Memory B cell (primary cell): ENCODE measurements around the gene NPDC1.
A peak's percentile ranks its signal among the peaks of the same experiment; 100 is the strongest.

ENCODE experiments used
- ATAC-seq: fragments of 150-1000 bp; cut with Tn5 transposase; 2 replicates; pipeline ENCODE4 v1.10.0; 2021; ENCODE audit warnings: low read depth, mild to moderate bottlenecking, moderate library complexity
- DNase-seq, 2 donors: peaks; one replicate each; pipeline ENCODE4 v3.0.0; 2022; ENCODE audit warnings: low spot score in 2 of 2
- H3K27ac Mint-ChIP-seq: one replicate; pipeline ENCODE4 v1.8.0; 2022; ENCODE audit warnings: mild to moderate bottlenecking, moderate library complexity, mixed read lengths
- H3K27me3 Mint-ChIP-seq: one replicate; pipeline ENCODE4 v1.8.0; 2022; ENCODE audit warnings: mixed read lengths
- H3K36me3 Mint-ChIP-seq: one replicate; pipeline ENCODE4 v1.8.0; 2022; ENCODE audit warnings: mild to moderate bottlenecking, mixed read lengths
- H3K4me1 Mint-ChIP-seq: one replicate; pipeline ENCODE4 v1.8.0; 2022; ENCODE audit warnings: mixed read lengths
- H3K4me3 Mint-ChIP-seq: one replicate; pipeline ENCODE4 v1.8.0; 2022; ENCODE audit warnings: mild to moderate bottlenecking, moderate library complexity, mixed read lengths
- H3K9me3 Mint-ChIP-seq: one replicate; pipeline ENCODE4 v1.8.0; 2022; ENCODE audit warnings: mixed read lengths

Gene NPDC1

DNA sequence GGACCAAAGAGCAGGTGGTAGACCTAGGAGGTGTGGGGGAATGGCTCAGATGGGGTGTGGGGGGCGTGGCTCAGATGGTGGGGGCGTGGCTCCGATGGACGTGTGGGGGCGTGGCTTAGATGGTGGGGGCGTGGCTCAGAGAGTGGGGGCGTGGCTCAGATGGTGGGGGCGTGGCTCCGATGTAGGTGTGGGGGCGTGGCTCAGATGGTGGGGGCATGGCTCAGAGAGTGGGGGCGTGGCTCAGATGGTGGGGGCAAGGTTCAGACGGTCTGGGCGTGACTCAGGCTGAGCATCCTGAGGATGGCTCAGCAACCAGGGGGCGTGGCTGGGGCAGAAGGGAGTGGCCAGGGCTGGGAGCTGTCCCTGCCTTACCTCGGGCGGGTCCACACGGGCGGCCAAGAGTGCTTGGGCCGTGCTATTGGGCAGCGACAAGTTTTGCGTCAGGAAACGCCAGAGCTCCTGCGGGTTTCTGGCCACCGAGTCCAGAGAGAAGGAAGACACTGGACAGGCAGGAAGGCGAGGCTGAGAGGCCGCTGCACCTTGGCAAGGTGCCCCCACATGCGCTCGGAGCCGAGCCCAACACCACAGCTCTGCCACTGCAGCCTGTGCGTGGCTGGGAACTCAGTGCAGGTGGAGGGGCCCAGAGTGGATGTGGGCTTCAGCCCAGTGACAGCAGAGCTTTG is 23.9 kb downstream of the NPDC1 start:
- peaks cover 12% of the 10 kb centered on the region for H3K4me1 Mint-ChIP-seq
- ATAC-seq (peak; percentile 36), DNase-seq (no peak)
- peaks cover 4% of the 10 kb centered on the region for H3K36me3 Mint-ChIP-seq
- no peak overlapping the region for H3K4me3 Mint-ChIP-seq
- no peaks in the 10 kb centered on the region for H3K27me3 Mint-ChIP-seq
- H3K27ac Mint-ChIP-seq: no peak overlapping the region
- H3K9me3 Mint-ChIP-seq: no peaks in the 10 kb centered on the region

DNA sequence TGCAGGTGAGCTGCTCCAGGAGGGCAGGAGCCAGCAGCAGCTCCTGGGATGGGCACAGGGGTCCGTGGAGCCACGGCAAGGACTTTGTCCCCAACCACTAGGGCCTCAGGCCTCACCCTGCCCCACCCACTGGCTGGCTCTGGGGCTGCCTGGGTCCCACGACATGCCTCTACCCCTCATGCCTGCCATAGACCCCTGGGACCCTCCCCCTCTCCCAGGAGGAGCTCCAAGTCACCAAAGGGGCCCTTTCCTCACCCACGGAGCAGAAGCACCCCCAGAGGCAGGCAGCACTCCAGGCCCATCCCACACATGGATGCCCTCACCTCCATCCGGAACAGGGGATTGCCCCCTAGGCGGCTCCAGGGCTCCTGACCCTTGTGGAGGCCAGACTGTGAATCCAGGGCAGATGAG is 24.4 kb downstream of the NPDC1 start:
- no peaks in the 10 kb centered on the region for H3K27me3 Mint-ChIP-seq
- no peak overlapping the region for H3K4me3 Mint-ChIP-seq
- H3K27ac Mint-ChIP-seq: no peak overlapping the region
- ATAC-seq (no peak), DNase-seq (no peak)
- peaks cover 9% of the 10 kb centered on the region for H3K4me1 Mint-ChIP-seq
- peaks cover 4% of the 10 kb centered on the region for H3K36me3 Mint-ChIP-seq
- no peaks in the 10 kb centered on the region for H3K9me3 Mint-ChIP-seq

DNA sequence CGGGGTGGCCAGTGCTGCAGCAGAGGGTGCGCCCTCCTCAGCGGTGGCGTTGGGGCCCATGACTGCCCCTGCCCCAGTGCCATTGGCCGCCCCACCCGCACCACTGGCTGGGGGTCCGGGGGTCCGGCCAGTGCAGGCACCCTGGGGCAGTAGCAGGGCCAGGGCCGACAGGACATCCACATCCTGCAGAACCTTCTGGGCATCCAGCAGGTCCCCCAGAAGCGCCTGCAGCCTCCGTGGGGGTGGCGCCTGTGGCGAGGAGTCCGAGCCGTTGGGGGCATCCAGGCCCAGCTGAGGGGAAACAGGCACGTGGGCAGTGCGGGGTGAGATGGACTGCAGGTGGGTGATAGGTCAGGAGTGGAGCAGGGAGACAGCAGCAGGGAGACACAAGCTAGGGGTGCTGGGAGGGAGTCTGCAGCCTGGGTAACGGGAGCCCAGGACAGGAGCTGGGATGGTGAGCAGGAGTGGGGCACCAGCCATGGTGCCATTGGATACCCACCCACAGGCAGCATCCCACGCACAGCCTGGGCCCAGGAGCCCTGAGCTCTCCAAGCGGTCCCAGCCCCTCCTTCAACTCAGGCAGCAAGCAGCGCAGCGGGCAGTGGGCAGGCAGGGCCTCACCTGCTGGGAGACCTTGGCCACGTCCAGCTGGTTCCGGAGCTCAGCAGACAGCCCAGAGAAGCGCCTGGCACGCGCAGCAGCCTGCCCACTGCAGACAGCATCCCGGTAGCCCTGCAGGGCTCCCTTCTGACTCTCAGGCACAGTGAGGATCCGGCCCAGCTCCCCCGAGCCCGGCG is 25.0 kb downstream of the NPDC1 start:
- no peak overlapping the region for H3K27ac Mint-ChIP-seq
- ATAC-seq (no peak), DNase-seq (no peak)
- H3K9me3 Mint-ChIP-seq: no peaks in the 10 kb centered on the region
- no peak overlapping the region for H3K4me3 Mint-ChIP-seq
- peaks cover 6% of the 10 kb centered on the region for H3K4me1 Mint-ChIP-seq
- H3K27me3 Mint-ChIP-seq: no peaks in the 10 kb centered on the region
- peaks cover 4% of the 10 kb centered on the region for H3K36me3 Mint-ChIP-seq

DNA sequence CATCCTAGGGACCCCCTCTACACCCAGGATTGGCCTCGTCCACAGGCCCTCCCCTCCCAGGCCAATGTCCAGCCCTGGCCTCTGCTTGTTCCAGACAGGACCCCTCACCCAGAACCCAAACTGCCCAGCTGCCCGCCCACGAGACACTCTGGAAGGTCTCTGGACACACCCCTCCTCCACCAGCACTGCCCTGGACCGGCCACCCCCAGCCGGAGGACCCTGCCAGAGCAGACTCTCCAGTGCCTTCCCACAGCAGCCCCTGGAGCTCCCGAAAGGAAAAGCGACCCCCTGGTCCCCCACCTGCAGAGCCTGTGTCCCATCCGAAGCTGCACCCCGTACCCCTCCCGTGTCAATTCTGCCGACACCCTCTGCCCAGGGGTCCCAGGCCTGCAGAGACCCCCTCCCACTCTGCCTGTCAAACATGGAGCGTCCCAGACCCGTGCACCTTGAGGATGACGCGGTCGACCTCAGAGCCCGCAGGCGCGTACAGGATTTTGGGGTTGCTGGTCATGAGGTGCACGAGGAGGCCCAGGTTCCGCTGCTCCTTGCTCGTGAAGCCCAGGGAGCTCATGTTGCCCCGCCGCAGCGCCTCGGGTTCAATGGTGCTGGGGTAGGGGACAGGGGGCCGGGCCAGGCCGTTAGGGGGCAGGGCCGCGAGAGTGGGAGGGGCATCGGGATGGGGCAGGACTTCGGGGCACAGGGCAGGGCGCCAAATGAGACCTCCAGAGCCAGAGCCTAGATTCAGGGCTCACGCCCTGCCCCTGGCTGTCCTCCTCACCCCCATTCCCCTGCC is 25.9 kb downstream of the NPDC1 start:
- peaks cover 4% of the 10 kb centered on the region for H3K4me1 Mint-ChIP-seq
- DNase-seq (no peak), ATAC-seq (no peak)
- H3K36me3 Mint-ChIP-seq: peaks cover 4% of the 10 kb centered on the region
- no peaks in the 10 kb centered on the region for H3K9me3 Mint-ChIP-seq
- H3K4me3 Mint-ChIP-seq: no peak overlapping the region
- no peak overlapping the region for H3K27ac Mint-ChIP-seq
- H3K27me3 Mint-ChIP-seq: no peaks in the 10 kb centered on the region

DNA sequence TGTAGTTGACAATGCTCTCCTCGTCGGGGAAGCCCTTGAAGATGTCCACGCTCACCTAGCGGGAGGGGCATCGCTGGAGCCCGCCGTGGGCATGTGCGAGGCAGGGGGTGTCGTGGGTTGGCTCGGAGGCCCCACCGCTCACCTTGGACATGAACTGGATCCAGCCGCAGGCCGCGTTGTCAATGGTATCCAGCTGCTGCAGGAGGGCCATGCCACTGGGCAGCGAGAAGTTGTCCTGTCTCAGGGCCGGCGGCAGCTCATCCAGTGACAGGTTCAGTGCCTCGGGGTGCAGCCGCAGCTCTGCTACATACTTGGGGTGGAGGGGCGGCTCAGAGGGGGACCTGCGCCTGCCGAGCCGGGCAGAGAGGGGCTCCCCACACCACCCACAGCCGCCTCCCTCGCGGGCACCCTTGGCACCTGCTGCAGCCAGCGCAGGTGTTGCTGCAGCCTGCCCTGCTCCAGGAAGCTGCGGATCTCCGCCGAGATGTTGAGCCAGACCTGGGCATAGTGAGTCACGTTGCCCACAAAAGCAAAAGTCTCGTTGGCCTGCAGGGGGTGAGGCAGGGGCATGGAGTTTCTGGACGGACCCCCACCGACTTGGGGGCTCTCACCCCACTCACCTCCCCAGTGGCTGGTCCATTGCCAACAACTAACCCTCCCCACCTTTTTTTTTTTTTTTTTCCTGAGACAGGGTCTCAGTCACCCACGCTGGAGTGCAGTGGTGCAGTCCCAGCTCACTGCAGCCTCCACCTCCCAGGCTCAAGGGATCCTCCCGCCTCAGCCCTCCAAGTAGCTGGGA is 27.0 kb downstream of the NPDC1 start:
- H3K4me1 Mint-ChIP-seq: peaks cover 4% of the 10 kb centered on the region
- no peak overlapping the region for H3K4me3 Mint-ChIP-seq
- DNase-seq (no peak), ATAC-seq (no peak)
- no peaks in the 10 kb centered on the region for H3K27me3 Mint-ChIP-seq
- no peak overlapping the region for H3K27ac Mint-ChIP-seq
- H3K36me3 Mint-ChIP-seq: peaks cover 4% of the 10 kb centered on the region
- no peaks in the 10 kb centered on the region for H3K9me3 Mint-ChIP-seq

DNA sequence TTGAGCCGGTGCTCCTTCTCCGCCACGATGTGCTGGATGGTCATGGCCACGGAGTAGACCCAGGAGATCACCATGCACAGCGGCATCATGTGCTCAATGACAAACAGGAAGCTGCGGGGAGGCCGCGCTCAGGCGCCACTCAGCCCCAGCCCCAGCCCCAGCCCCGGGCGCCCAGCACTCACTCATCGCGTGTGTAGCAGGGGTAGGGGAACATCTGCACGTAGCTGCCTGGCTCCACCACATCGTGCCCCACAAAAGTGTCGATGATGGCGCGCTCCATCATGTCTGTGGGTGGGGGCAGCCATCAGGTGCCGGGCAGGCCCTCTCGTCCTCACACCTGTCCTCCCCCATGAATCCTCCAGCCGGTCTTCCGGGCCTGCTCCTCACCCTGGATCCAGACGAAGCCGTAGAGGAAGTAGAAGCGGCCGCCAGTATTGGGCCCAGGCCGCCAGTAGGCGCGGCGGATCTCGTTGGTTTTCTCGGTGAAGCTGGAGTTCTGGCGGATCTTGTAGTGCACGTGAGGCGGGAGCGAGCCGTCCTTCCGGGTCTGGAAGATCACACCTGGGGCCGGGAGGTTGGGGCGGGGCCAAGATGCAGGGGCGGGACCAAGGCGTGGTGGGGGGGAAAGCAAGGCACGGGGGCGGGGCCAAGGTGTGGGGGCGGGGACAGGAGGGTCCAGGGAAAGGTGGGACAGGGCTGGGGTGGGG is 28.0 kb downstream of the NPDC1 start:
- H3K4me1 Mint-ChIP-seq: peaks cover 4% of the 10 kb centered on the region

DNA sequence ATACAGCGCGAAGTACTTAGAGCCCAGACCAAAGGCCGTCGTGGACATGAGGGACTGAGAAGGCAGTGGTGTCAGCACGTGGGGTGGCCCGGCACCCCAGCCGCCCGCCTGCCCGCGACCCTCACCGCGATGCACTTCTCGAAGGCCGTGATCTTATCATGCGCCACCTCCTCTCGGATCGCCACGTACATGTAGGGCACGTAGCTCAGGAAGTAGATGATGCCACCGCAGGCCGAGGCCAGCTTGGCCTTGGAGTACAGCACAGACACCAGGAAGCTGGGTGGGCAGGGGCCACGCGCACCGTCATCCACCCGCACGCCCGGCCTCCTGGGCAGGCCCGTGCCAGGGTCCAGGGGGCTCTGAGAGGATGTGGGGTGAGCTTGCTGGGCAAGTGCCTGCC is 28.9 kb downstream of the NPDC1 start:
- peaks cover 4% of the 10 kb centered on the region for H3K36me3 Mint-ChIP-seq
- no peaks in the 10 kb centered on the region for H3K27me3 Mint-ChIP-seq
- H3K27ac Mint-ChIP-seq: no peak overlapping the region
- ATAC-seq: no peak
- no peaks in the 10 kb centered on the region for H3K9me3 Mint-ChIP-seq
- no peak overlapping the region for H3K4me3 Mint-ChIP-seq
- DNase-seq: no peak
- H3K4me1 Mint-ChIP-seq: peaks cover 3% of the 10 kb centered on the region

More for the DNA sequence above, 28.0 kb downstream of the NPDC1 start:
- ATAC-seq (no peak), DNase-seq (no peak)
- H3K27me3 Mint-ChIP-seq: no peaks in the 10 kb centered on the region
- H3K27ac Mint-ChIP-seq: no peak overlapping the region
- H3K9me3 Mint-ChIP-seq: no peaks in the 10 kb centered on the region
- no peak overlapping the region for H3K4me3 Mint-ChIP-seq
- H3K36me3 Mint-ChIP-seq: peaks cover 4% of the 10 kb centered on the region

DNA sequence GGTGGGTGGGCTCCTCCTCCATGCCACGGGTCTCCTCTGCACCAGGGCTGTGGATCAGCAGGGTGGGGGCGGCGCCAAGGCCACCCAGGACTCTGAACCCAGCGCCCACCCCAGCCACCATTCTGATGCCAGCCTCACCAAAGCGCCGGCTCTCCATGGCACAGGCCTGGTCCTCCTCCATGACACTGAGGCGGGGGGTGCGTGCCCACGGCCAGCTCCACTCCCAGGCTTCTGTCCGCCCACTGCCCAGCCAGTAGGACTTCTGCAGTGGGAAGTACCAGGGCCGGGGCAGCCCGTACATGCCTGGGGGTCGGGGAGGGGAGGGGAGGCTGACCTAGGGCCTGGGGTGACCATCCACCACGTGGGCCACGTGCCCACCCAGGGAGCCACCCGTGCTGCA is 29.5 kb downstream of the NPDC1 start:
- Mint-ChIP-seq H3K36me3 (peaks cover 8% of the 10 kb centered on the region), H3K9me3 (no peaks in the 10 kb centered on the region), H3K27ac (no peak overlapping the region), H3K4me1 (no peaks in the 10 kb centered on the region), H3K27me3 (no peaks in the 10 kb centered on the region), H3K4me3 (no peak overlapping the region)
- ATAC-seq (no peak), DNase-seq (no peak)

DNA sequence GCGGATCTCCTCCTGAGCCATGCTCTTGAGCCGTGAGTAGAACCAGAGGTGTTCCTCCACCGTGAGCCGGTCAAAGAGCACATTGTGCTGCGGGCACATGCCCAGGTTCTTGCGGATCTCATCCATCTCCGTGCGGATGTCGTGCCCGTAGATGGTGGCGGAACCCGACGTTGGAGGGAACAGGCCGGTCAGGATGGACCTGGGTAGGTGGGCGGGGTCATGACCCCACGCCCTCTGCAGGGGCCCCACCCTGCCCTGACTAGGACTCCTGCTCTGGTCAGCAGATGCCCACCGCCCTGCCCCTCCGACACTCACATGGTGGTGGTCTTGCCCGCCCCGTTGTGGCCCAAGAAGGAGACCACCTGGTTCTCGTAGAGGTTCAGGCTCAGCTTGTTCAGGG is 30.0 kb downstream of the NPDC1 start:
- peaks cover 10% of the 10 kb centered on the region for H3K36me3 Mint-ChIP-seq
- DNase-seq (no peak), ATAC-seq (no peak)
- no peaks in the 10 kb centered on the region for H3K27me3 Mint-ChIP-seq
- H3K4me3 Mint-ChIP-seq: no peak overlapping the region
- H3K9me3 Mint-ChIP-seq: no peaks in the 10 kb centered on the region
- no peak overlapping the region for H3K27ac Mint-ChIP-seq
- no peaks in the 10 kb centered on the region for H3K4me1 Mint-ChIP-seq

DNA sequence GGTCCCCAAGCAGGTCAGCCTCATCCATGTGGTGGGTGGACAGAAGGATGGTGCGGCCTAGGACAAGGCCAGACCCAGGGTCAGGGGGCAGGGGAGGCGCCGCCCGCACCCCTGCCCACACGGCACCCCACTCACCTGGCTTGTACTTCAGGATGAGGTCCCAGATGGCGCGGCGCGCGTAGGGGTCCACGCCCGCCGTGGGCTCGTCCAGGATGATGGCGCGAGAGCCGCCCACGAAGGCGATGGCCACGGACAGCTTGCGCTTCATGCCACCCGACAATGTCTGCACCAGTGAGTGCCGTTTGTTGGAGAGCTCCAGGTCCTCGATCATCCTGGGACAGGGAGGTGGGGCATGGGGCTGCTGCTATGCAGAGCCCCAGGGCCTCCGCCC is 30.4 kb downstream of the NPDC1 start:
- ATAC-seq: no peak
- H3K27me3 Mint-ChIP-seq: no peaks in the 10 kb centered on the region
- no peaks in the 10 kb centered on the region for H3K9me3 Mint-ChIP-seq
- peaks cover 10% of the 10 kb centered on the region for H3K36me3 Mint-ChIP-seq
- no peaks in the 10 kb centered on the region for H3K4me1 Mint-ChIP-seq
- DNase-seq: no peak
- no peak overlapping the region for H3K4me3 Mint-ChIP-seq
- H3K27ac Mint-ChIP-seq: no peak overlapping the region

DNA sequence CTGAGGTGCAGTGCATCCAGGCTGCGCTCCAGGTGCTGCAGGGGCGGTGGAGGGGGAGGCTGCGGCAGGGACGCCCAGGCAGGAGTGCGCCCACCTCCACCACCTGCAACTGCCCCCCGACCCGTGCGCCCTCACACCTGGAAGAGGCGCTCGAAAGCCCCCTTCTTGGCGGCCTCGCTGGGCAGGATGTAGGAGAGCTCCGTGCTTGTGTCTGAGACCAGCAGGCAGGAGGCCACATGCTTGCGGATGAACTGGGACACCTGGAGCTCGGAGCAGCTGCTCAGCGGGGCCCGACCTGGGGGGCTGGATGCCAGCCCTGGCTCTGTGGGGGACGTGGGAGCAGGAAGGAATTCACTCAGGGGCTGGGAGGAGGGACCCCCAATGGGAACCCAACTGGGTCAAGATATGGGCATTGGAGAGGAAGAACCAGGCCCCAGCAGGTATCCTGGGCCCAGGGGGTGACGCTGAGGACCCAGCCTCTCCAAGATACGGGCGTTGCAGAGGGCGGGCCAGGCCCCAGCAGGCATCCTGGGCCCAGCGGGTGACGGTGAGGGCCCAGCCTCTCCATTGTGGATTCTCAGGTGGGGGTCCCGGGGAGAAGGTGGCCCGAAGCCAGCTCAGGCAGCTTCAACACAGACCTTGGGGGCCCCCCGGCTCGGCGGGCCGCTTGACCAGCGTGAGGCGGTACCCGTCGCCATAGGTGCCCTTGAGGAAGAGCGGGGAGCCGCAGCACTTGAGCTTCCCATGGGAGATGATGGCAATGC is 31.0 kb downstream of the NPDC1 start:
- no peaks in the 10 kb centered on the region for H3K4me1 Mint-ChIP-seq
- no peaks in the 10 kb centered on the region for H3K27me3 Mint-ChIP-seq
- no peak for ATAC-seq
- no peak overlapping the region for H3K27ac Mint-ChIP-seq
- H3K36me3 Mint-ChIP-seq: peaks cover 10% of the 10 kb centered on the region
- H3K4me3 Mint-ChIP-seq: no peak overlapping the region
- H3K9me3 Mint-ChIP-seq: no peaks in the 10 kb centered on the region
- no peak for DNase-seq

DNA sequence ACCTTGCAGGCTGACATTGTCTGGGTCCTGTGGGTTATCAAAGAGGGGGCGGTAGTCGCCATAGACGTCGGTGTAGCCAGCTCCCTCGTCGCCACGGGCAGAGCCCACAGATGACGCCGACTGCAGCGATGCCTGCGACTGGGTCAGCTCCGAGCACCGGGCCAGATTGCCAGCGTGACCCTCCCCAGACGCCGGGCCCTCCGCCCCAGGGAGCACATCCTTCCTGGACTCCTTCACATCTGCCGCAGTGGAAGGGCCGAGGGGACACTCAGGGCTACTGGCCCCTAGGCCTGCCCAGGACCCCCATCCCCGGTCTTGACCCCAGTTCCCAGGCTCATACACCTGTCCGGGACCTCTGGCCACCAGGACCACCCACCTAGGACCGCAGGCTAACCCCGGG is 31.8 kb downstream of the NPDC1 start:
- H3K36me3 Mint-ChIP-seq: peaks cover 10% of the 10 kb centered on the region

DNA sequence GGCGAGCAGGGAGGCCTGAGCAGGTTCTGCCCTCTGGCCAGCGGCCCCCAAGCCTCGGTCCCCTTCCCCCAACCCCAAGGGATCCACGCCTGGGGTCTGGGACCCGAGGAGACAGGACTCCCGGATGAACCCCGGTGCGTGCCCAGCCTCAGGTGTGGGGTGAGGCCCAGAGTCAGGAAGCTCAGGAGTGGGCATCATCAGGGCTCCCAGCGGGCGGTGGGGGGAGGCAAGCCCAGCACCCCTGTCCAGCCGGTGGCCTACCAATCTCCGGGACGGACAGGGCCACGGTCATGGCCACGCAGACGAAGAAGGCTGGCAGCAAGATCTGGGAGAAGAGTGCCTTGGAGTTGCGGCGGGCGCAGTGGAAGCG is 32.4 kb downstream of the NPDC1 start:
- DNase-seq (no peak), ATAC-seq (no peak)
- no peaks in the 10 kb centered on the region for H3K4me1 Mint-ChIP-seq
- H3K36me3 Mint-ChIP-seq: peaks cover 9% of the 10 kb centered on the region
- no peaks in the 10 kb centered on the region for H3K27me3 Mint-ChIP-seq
- H3K27ac Mint-ChIP-seq: no peak overlapping the region
- no peaks in the 10 kb centered on the region for H3K9me3 Mint-ChIP-seq
- H3K4me3 Mint-ChIP-seq: no peak overlapping the region

More for the DNA sequence above, 31.8 kb downstream of the NPDC1 start:
- H3K4me1 Mint-ChIP-seq: no peaks in the 10 kb centered on the region
- H3K27ac Mint-ChIP-seq: no peak overlapping the region
- no peak for DNase-seq
- no peak for ATAC-seq
- no peaks in the 10 kb centered on the region for H3K27me3 Mint-ChIP-seq
- no peak overlapping the region for H3K4me3 Mint-ChIP-seq
- no peaks in the 10 kb centered on the region for H3K9me3 Mint-ChIP-seq
